ENCODE results near the gene SMIM28.

DNA sequence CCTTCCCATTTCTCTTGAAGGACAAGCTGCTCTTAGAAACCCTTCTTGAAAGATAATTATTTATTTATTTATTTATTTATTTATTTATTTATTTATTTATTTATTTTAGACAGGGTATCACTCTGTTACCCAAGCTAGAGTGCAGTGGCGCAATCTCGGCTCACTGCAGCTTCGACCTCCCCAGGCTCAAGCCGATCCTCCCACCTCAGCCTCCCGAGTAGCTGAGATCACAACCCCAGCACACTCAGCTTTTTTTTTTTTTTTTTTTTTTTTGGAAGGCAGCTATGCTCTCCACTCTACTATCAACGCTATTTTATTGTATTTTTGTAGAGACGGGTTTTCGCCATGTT is 25.1 kb downstream of the SMIM28 start:
- TF ChIP-seq POLR2A (IDR thresholded peaks at IDR 0.05) = no peak
- TF ChIP-seq, protein P1, sequence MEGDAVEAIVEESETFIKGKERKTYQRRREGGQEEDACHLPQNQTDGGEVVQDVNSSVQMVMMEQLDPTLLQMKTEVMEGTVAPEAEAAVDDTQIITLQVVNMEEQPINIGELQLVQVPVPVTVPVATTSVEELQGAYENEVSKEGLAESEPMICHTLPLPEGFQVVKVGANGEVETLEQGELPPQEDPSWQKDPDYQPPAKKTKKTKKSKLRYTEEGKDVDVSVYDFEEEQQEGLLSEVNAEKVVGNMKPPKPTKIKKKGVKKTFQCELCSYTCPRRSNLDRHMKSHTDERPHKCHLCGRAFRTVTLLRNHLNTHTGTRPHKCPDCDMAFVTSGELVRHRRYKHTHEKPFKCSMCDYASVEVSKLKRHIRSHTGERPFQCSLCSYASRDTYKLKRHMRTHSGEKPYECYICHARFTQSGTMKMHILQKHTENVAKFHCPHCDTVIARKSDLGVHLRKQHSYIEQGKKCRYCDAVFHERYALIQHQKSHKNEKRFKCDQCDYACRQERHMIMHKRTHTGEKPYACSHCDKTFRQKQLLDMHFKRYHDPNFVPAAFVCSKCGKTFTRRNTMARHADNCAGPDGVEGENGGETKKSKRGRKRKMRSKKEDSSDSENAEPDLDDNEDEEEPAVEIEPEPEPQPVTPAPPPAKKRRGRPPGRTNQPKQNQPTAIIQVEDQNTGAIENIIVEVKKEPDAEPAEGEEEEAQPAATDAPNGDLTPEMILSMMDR (IDR thresholded peaks at IDR 0.05) = no peak

Data from stomach (tissue), 4 donors.